ENCODE measurements around the gene TSHR.
"Not testable (repeated sequence)": the region's sequence is repeated elsewhere in the genome, so short reads cannot be mapped to it uniquely, and the experiment has no call there.

Gene TSHR

GRCh38 chr14:81018251-81018650, 62.8 kb downstream of the TSHR start:
- TF ChIP-seq, protein P1, sequence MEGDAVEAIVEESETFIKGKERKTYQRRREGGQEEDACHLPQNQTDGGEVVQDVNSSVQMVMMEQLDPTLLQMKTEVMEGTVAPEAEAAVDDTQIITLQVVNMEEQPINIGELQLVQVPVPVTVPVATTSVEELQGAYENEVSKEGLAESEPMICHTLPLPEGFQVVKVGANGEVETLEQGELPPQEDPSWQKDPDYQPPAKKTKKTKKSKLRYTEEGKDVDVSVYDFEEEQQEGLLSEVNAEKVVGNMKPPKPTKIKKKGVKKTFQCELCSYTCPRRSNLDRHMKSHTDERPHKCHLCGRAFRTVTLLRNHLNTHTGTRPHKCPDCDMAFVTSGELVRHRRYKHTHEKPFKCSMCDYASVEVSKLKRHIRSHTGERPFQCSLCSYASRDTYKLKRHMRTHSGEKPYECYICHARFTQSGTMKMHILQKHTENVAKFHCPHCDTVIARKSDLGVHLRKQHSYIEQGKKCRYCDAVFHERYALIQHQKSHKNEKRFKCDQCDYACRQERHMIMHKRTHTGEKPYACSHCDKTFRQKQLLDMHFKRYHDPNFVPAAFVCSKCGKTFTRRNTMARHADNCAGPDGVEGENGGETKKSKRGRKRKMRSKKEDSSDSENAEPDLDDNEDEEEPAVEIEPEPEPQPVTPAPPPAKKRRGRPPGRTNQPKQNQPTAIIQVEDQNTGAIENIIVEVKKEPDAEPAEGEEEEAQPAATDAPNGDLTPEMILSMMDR (IDR thresholded peaks at IDR 0.05; ENCODE audit: extremely low read depth, missing control alignments) = no peak
- no peak for DNase-seq (ENCODE audit: low spot score)

GRCh38 chr14:81018684-81019083, 63.3 kb downstream of the TSHR start:
- DNase-seq (ENCODE audit: low spot score) = no peak
- TF ChIP-seq, protein P1 (IDR thresholded peaks at IDR 0.05; ENCODE audit: extremely low read depth, missing control alignments) = no peak

DNA sequence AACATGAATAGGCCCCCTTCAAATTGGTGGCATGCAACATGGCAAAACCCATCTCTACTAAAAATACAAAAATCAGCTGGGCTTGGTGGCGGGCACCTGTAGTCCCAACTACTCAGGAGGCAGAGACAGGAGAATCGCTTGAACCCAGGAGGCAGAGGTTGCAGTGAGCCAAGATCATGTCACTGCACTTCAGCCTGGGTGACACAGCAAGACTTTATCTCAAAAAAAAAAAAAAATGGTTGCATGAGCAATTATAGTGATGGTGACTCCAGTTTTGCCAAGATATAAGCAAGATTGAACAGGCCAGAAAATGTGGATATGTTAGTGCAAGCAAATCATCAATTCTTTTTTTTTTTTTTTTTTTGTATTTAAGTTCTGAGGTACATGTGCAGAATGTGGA, 63.7 kb downstream of the TSHR start:
- DNase-seq (ENCODE audit: low spot score) = not testable (repeated sequence)

GRCh38 chr14:81023095-81023710, 67.8 kb downstream of the TSHR start:
- TF ChIP-seq, protein P1 (IDR thresholded peaks at IDR 0.05; ENCODE audit: extremely low read depth, missing control alignments) = no peak
- DNase-seq (ENCODE audit: low spot score) = no peak

DNA sequence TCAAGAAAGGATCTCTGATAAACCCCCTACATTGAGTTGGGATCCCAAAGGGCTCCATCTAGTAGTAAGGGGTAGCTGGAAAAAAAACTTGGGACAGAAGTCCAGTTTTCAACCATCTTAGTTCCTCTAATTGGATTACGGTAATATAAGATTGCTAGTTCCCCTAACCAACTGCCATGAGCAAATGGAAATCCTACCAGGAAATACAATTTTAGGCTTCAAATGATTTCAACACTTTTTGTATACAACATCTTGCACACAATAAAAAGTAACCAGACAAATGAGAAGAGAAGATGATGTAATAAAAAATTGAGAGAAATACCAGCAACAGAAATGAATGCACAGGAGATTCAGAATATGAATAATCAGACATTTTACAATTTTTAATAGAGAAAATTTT, 73.0 kb downstream of the TSHR start:
- TF ChIP-seq, protein P1 (IDR thresholded peaks at IDR 0.05; ENCODE audit: extremely low read depth, missing control alignments) = no peak
- no peak for DNase-seq (ENCODE audit: low spot score)

DNA sequence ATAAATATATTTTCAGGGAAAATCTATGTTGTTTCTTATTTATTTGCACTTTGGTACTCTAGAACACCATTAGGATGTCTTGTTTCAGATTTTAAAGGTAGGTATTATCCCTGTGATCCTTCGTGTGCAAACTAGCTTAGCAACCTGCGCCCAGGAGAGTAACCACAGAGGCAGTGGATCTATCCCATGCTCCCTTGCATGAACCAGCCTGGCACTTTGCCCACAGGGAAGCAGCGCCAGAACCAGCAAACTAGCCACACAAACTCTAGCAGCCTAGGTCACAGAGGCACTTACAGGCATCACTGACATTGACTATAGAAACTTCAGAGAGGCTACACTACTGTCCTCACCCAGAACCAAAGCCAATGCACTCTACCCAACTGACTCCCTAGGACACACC, 76.1 kb downstream of the TSHR start:
- no peak for DNase-seq (ENCODE audit: low spot score)
- TF ChIP-seq, protein P1 (IDR thresholded peaks at IDR 0.05; ENCODE audit: extremely low read depth, missing control alignments) = no peak

GRCh38 chr14:81033698-81034240, 78.3 kb downstream of the TSHR start:
- no peak for DNase-seq (ENCODE audit: low spot score)
- TF ChIP-seq, protein P1 (IDR thresholded peaks at IDR 0.05; ENCODE audit: extremely low read depth, missing control alignments) = no peak

DNA sequence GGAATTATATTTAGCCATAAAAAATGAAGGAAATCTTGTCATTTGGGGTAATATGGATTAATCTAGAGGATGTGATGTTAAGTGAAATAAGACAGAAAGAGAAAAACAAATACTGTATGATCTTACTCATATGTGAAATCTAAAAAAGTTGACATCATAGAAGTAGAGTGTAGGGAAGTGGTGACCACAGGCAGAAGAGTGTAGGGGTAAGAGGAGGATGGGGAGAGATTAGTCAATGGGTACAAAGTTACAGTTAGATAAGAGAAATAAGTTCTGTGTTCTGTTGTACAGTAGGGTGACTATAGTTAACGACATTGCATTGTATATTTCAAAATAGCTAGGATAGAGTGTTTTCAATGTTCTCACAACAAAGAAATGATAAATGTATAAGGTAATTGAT, 87.0 kb downstream of the TSHR start:
- DNase-seq (ENCODE audit: low spot score) = no peak
- TF ChIP-seq, protein P1 (IDR thresholded peaks at IDR 0.05; ENCODE audit: extremely low read depth, missing control alignments) = no peak
